KOPT-K1 (cell line): ENCODE measurements around the gene ZNF521.

Source experiments
- H3K27ac ChIP-seq: fragments of 200-600 bp; sonication (generic); 2 replicates; pipeline ENCODE4 v1.5.1; 2016; ENCODE audit warnings: antibody characterized with exemption, mild to moderate bottlenecking, low read depth, low read length; ENCODE audit not compliant: poor library complexity, severe bottlenecking
- H3K36me3 ChIP-seq: fragments of 200-600 bp; sonication (generic); 2 replicates; pipeline ENCODE4 v1.5.1; 2017; ENCODE audit warnings: antibody characterized with exemption, mild to moderate bottlenecking, low read length, moderate library complexity; ENCODE audit not compliant: insufficient read depth
- H3K9me3 ChIP-seq: fragments of 200-600 bp; sonication (generic); 2 replicates; pipeline ENCODE4 v1.5.1; 2017; ENCODE audit warnings: antibody characterized with exemption, low read length, mild to moderate bottlenecking; ENCODE audit not compliant: insufficient read depth, poor library complexity, severe bottlenecking

Gene ZNF521

GRCh38 chr18:25170402-25170801 lies 181.6 kb downstream of the ZNF521 start:
- no peaks in the 10 kb centered on the region for H3K36me3 ChIP-seq
- no peak overlapping the region for H3K27ac ChIP-seq
- H3K9me3 ChIP-seq = no peaks in the 10 kb centered on the region

DNA sequence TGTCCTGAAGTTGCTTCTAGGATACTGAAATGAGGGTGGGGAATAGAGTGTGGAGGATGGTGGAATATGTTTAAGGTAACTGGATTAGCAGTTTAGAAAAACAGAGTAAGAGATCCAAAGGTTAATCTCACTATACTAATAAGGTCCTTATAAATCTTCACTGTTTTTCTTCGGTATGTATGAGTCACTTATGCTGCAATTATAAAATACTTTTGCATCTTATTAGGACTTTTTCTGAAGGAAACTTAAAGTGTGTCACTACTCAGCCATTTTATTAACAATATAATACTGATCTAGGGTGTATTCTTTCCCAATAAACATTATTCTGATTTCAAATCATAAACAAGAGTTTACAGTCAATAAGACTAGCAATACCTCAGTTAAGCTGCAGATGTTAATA lies 182.3 kb downstream of the ZNF521 start:
- Histone ChIP-seq H3K9me3 (no peaks in the 10 kb centered on the region), H3K27ac (no peak overlapping the region), H3K36me3 (no peaks in the 10 kb centered on the region)

- H3K27ac ChIP-seq = no peak overlapping the region
- no peaks in the 10 kb centered on the region for H3K36me3 ChIP-seq
- no peaks in the 10 kb centered on the region for H3K9me3 ChIP-seq
Measured at GRCh38 chr18:25167612-25168410, 184.2 kb downstream of the ZNF521 start.

- Histone ChIP-seq H3K36me3 (no peaks in the 10 kb centered on the region), H3K9me3 (no peaks in the 10 kb centered on the region), H3K27ac (no peak overlapping the region)
Measured at GRCh38 chr18:25166113-25166512, 185.9 kb downstream of the ZNF521 start.

- Histone ChIP-seq H3K9me3 (no peaks in the 10 kb centered on the region), H3K27ac (peak overlapping the region; percentile 33), H3K36me3 (no peaks in the 10 kb centered on the region)
Measured at GRCh38 chr18:25164848-25165811, 186.8 kb downstream of the ZNF521 start.

GRCh38 chr18:25164211-25164847 lies 187.6 kb downstream of the ZNF521 start:
- Histone ChIP-seq H3K9me3 (no peaks in the 10 kb centered on the region), H3K36me3 (no peaks in the 10 kb centered on the region), H3K27ac (peak overlapping the region; percentile 33)

- H3K36me3 ChIP-seq = no peaks in the 10 kb centered on the region
- no peak overlapping the region for H3K27ac ChIP-seq
- no peaks in the 10 kb centered on the region for H3K9me3 ChIP-seq
Measured at GRCh38 chr18:25153426-25153825, 198.5 kb downstream of the ZNF521 start.

- Histone ChIP-seq H3K9me3 (no peaks in the 10 kb centered on the region), H3K36me3 (no peaks in the 10 kb centered on the region), H3K27ac (no peak overlapping the region)
Measured at GRCh38 chr18:25147877-25148488, 204.0 kb downstream of the ZNF521 start.

DNA sequence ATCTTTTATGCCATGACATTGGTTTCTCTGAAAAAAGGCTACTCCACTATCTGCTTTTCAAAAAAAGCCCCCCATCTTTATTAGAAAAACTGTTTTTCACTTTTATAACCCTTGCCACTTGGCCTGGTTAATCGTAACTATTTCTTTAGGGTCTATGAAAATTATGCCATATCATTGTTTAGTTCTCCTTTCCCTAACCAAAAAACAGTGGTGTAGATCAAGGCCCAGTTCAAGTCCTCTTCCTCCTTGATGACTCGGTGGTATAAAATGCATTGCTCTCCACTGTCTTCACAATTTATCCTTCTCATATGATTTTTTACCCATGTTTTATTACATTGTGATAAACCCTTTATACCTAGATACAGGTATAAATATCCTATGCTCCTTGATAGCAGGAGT lies 205.5 kb downstream of the ZNF521 start:
- Histone ChIP-seq H3K36me3 (no peaks in the 10 kb centered on the region), H3K9me3 (no peaks in the 10 kb centered on the region), H3K27ac (no peak overlapping the region)

DNA sequence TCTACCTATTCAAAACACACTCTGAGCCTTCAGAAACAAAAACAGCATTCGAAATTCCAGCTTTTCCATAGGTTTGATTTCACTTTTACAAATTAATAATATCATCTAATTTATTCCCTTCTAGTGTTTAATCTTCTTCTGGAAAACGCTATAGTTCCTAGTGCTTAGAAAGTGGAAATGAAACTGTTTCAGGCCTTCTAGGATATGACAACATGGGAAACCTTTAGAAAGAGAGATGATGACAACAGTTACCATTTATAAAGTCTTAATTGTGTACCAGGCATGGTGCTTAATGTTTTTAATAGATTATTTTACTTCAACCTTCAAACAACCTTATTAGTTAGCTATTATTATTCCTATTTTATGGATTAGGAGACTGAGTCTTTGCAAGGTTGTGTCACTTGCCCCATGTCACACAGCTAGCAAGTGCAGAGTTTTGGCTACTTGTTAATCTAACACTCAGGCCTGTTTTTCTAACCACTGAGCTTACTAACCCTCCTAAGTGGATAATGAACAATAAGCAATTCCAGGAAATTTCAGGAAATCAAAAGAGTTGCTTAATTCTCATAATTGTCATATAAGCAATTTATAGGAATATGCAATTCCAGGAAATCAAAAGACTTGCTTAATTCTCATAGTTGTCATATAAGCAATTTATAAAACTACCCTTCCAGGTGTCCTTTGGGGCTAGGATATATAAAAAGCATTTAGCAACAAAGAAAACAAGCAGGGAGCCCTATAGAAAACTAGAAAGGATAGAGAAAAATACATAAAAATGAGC lies 206.0 kb downstream of the ZNF521 start:
- Histone ChIP-seq H3K36me3 (no peaks in the 10 kb centered on the region), H3K9me3 (no peaks in the 10 kb centered on the region), H3K27ac (no peak overlapping the region)

DNA sequence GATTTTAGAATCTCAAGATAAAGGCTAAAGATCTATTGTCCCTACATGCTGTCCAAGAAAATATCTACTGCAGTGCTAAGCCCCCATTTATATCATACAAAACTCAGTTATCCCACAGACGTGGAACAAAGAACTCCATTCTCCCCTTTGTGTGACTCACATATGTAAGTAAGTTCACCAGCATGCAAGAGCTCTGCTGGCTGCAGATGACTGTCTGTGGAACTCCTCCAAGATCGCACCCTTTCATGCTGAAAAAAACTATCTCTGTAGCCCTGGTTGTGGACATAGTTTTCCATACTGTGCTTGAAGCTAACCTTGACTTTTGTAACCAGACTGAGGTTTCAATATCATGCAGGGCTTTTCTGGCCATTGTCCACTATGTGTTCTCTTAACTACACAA lies 207.1 kb downstream of the ZNF521 start:
- no peaks in the 10 kb centered on the region for H3K36me3 ChIP-seq
- H3K9me3 ChIP-seq = no peaks in the 10 kb centered on the region
- no peak overlapping the region for H3K27ac ChIP-seq

- Histone ChIP-seq H3K36me3 (no peaks in the 10 kb centered on the region), H3K27ac (no peak overlapping the region), H3K9me3 (no peaks in the 10 kb centered on the region)
Measured at GRCh38 chr18:25141886-25142285, 210.1 kb downstream of the ZNF521 start.

GRCh38 chr18:25141399-25141798 lies 210.6 kb downstream of the ZNF521 start:
- H3K27ac ChIP-seq = no peak overlapping the region
- no peaks in the 10 kb centered on the region for H3K36me3 ChIP-seq
- no peaks in the 10 kb centered on the region for H3K9me3 ChIP-seq

- Histone ChIP-seq H3K9me3 (no peaks in the 10 kb centered on the region), H3K27ac (no peak overlapping the region), H3K36me3 (no peaks in the 10 kb centered on the region)
Measured at GRCh38 chr18:25140962-25141308, 211.0 kb downstream of the ZNF521 start.
